GM18505 (cell line): ENCODE measurements around the gene PKD2L2.
"Not testable (repeated sequence)": the region's sequence is repeated elsewhere in the genome, so short reads cannot be mapped to it uniquely, and the experiment has no call there.

ENCODE experiments used
- ATAC-seq: cut with Tn5 transposase; IDR thresholded peaks from one replicate; pipeline ENCODE4 v1.9.1; 2021; ENCODE audit not compliant: unreplicated experiment
- POLR2A ChIP-seq: IDR thresholded peaks from 4 replicates; pipeline ENCODE4 v1.6.1; 2011; ENCODE audit warnings: borderline replicate concordance; ENCODE audit not compliant: insufficient read depth, insufficient read length; ENCODE audit errors: extremely low read depth

Gene PKD2L2

GRCh38 chr5:137888863-137889759 is at the start of gene PKD2L2:
PKD2L2 (plus strand) TSS chr5:137889457; CDS start chr5:137889492, 35 bp downstream.
- ATAC-seq: peak; percentile 97
- peak; percentile 95 for TF ChIP-seq POLR2A

- no peak for ATAC-seq
- no peak for TF ChIP-seq POLR2A
Observed at GRCh38 chr5:137842296-137842695, 47.0 kb upstream of the PKD2L2 start.

GRCh38 chr5:137843676-137844299 is 45.5 kb upstream of the PKD2L2 start:
- TF ChIP-seq POLR2A: no peak
- ATAC-seq: no peak

GRCh38 chr5:137845472-137845871 is 43.8 kb upstream of the PKD2L2 start:
- no peak for TF ChIP-seq POLR2A
- no peak for ATAC-seq

- no peak for ATAC-seq
Observed at GRCh38 chr5:137847687-137848086, 41.6 kb upstream of the PKD2L2 start.

GRCh38 chr5:137853165-137853564 is 36.1 kb upstream of the PKD2L2 start:
- ATAC-seq: not testable (repeated sequence)

More at GRCh38 chr5:137847687-137848086, 41.6 kb upstream of the PKD2L2 start:
- no peak for TF ChIP-seq POLR2A

- TF ChIP-seq POLR2A: no peak
- ATAC-seq: no peak
Observed at GRCh38 chr5:137856201-137856600, 33.1 kb upstream of the PKD2L2 start.

- ATAC-seq: no peak
- TF ChIP-seq POLR2A: no peak
Observed at GRCh38 chr5:137856916-137857862, 32.1 kb upstream of the PKD2L2 start.

- no peak for ATAC-seq
- no peak for TF ChIP-seq POLR2A
Observed at GRCh38 chr5:137858223-137858916, 30.9 kb upstream of the PKD2L2 start.

GRCh38 chr5:137858954-137859353 is 30.3 kb upstream of the PKD2L2 start:
- TF ChIP-seq POLR2A: no peak
- no peak for ATAC-seq

GRCh38 chr5:137862251-137862650 is 27.0 kb upstream of the PKD2L2 start:
- ATAC-seq: no peak
- no peak for TF ChIP-seq POLR2A

GRCh38 chr5:137863653-137864052 is 25.6 kb upstream of the PKD2L2 start:
- not testable (repeated sequence) for ATAC-seq
